Type B pancreatic cell (in vitro differentiated cells): ENCODE results near the gene XRN1. TPM values are rescaled to one million over a fixed set of nuclear protein-coding genes. Genes with fewer than 3 reads are reported as not detected.

Source experiments
- DNase-seq: peaks from one replicate; pipeline ENCODE4 v3.0.0; 2021; ENCODE audit warnings: mixed read lengths; ENCODE audit not compliant: unreplicated experiment; ENCODE audit errors: extremely low spot score
- H3K27ac Mint-ChIP-seq: 2 replicates; pipeline ENCODE4 v1.8.0; 2021; ENCODE audit warnings: mild to moderate bottlenecking, mixed read lengths
- H3K27me3 Mint-ChIP-seq: 2 replicates; pipeline ENCODE4 v1.8.0; 2021; ENCODE audit warnings: mixed read lengths
- H3K36me3 Mint-ChIP-seq: 2 replicates; pipeline ENCODE4 v1.8.0; 2021; ENCODE audit warnings: mixed read lengths
- H3K4me1 Mint-ChIP-seq: one replicate; pipeline ENCODE4 v1.8.0; 2021; ENCODE audit warnings: mixed read lengths; ENCODE audit not compliant: unreplicated experiment
- H3K4me3 Mint-ChIP-seq: 2 replicates; pipeline ENCODE4 v1.8.0; 2021; ENCODE audit warnings: mild to moderate bottlenecking, mixed read lengths
- H3K9me3 Mint-ChIP-seq: 2 replicates; pipeline ENCODE4 v1.8.0; 2021; ENCODE audit warnings: mixed read lengths
- total RNA-seq: library from RNA; stranded (reverse); gene quantifications from 2 replicates; pipeline ENCODE4 v1.2.1, GENCODE V29; 2021; ENCODE audit warnings: low replicate concordance
- TF ChIP-seq, protein P1 (sequence below): fragments of 200-600 bp; sonication (generic); conservative IDR thresholded peaks from 2 replicates; pipeline ENCODE4 v1.5.0; 2021; ENCODE audit warnings: antibody characterized with exemption, mild to moderate bottlenecking

Gene XRN1
- total RNA-seq, 1 donor from 2014 or later, result 28.1 TPM

GRCh38 chr3:142484912-142485435 lies 37.1 kb upstream of the XRN1 start:
- Mint-ChIP-seq H3K9me3 (no peaks in the 10 kb centered on the region), H3K4me3 (no peak overlapping the region), H3K36me3 (peaks cover 50% of the 10 kb centered on the region), H3K27me3 (no peaks in the 10 kb centered on the region), H3K27ac (no peak overlapping the region), H3K4me1 (no peaks in the 10 kb centered on the region)
- TF ChIP-seq, protein P1, sequence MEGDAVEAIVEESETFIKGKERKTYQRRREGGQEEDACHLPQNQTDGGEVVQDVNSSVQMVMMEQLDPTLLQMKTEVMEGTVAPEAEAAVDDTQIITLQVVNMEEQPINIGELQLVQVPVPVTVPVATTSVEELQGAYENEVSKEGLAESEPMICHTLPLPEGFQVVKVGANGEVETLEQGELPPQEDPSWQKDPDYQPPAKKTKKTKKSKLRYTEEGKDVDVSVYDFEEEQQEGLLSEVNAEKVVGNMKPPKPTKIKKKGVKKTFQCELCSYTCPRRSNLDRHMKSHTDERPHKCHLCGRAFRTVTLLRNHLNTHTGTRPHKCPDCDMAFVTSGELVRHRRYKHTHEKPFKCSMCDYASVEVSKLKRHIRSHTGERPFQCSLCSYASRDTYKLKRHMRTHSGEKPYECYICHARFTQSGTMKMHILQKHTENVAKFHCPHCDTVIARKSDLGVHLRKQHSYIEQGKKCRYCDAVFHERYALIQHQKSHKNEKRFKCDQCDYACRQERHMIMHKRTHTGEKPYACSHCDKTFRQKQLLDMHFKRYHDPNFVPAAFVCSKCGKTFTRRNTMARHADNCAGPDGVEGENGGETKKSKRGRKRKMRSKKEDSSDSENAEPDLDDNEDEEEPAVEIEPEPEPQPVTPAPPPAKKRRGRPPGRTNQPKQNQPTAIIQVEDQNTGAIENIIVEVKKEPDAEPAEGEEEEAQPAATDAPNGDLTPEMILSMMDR, result no peak
- DNase-seq, result no peak

GRCh38 chr3:142481196-142481595 lies 33.4 kb upstream of the XRN1 start:
- H3K27me3 Mint-ChIP-seq, result no peaks in the 10 kb centered on the region
- no peak overlapping the region for H3K4me3 Mint-ChIP-seq
- H3K9me3 Mint-ChIP-seq, result no peaks in the 10 kb centered on the region
- peaks cover 38% of the 10 kb centered on the region for H3K36me3 Mint-ChIP-seq
- H3K27ac Mint-ChIP-seq, result no peak overlapping the region
- no peaks in the 10 kb centered on the region for H3K4me1 Mint-ChIP-seq
- DNase-seq, result no peak
- TF ChIP-seq, protein P1, result no peak

- TF ChIP-seq, protein P1, result no peak
These were observed 23.0 kb upstream of the XRN1 start for GRCh38 chr3:142470826-142471225.

GRCh38 chr3:142468456-142468855 lies 20.6 kb upstream of the XRN1 start:
- TF ChIP-seq, protein P1, result no peak
- Mint-ChIP-seq H3K27ac (no peak overlapping the region), H3K27me3 (no peaks in the 10 kb centered on the region), H3K4me3 (no peak overlapping the region), H3K9me3 (no peaks in the 10 kb centered on the region), H3K36me3 (peaks cover 4% of the 10 kb centered on the region), H3K4me1 (no peaks in the 10 kb centered on the region)
- DNase-seq, result no peak

More at GRCh38 chr3:142470826-142471225, 23.0 kb upstream of the XRN1 start:
- DNase-seq, result no peak
- peaks cover 9% of the 10 kb centered on the region for H3K36me3 Mint-ChIP-seq
- H3K9me3 Mint-ChIP-seq, result peaks cover 5% of the 10 kb centered on the region
- no peak overlapping the region for H3K4me3 Mint-ChIP-seq
- no peak overlapping the region for H3K27ac Mint-ChIP-seq
- no peaks in the 10 kb centered on the region for H3K4me1 Mint-ChIP-seq
- H3K27me3 Mint-ChIP-seq, result no peaks in the 10 kb centered on the region

DNA sequence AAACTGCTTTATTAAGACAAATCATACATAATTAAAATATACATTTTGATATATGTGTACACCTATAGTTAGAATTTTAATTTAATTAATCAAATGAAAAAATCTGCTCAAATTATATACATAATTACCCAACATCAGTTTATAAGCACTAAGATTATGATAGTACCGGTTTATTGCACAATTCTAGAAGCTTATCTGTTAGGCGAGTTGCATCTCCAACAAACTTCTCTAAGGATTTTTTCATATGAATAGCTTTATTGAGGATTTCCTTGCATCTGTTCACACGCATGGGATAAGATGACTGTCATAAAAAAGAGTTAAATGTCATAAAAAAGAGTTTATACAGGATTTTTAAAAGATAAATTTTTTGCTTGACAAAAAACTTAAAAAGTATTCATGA lies 19.9 kb upstream of the XRN1 start:
- H3K27ac Mint-ChIP-seq, result no peak overlapping the region
- H3K36me3 Mint-ChIP-seq, result peaks cover 4% of the 10 kb centered on the region

More for the DNA sequence above, 19.9 kb upstream of the XRN1 start:
- Mint-ChIP-seq H3K9me3 (no peaks in the 10 kb centered on the region), H3K27me3 (no peaks in the 10 kb centered on the region), H3K4me3 (no peak overlapping the region), H3K4me1 (no peaks in the 10 kb centered on the region)
- DNase-seq, result no peak
- TF ChIP-seq, protein P1, result no peak
